IMR-90 (cell line): ENCODE results near the gene HES6. TPM values are rescaled to one million over a fixed set of nuclear protein-coding genes. Genes with fewer than 3 reads are reported as not detected.

Experiments
- ATAC-seq: fragments of 200-7000 bp; cut with Tn5 transposase; 2 replicates; pipeline ENCODE4 v1.9.1; 2020; ENCODE audit warnings: low read depth, mild to moderate bottlenecking, moderate library complexity
- BruUV-seq: library from RNA; stranded (reverse); fragments of 400-500 nt; replicated peaks from 2 replicates; lab custom pipeline; 2021; lab: Mats Ljungman, UMichigan
- CTCF ChIA-PET: fragments of 300-600 bp; formaldehyde crosslinking; extraction: SDS; loops from one replicate; lab custom pipeline; 2021; ENCODE audit warnings: antibody characterized with exemption; lab: Yijun Ruan, JAX
- POLR2A ChIA-PET: fragments of 300-600 bp; sonication (Branson Sonifier 250); formaldehyde crosslinking; loops from one replicate; lab custom pipeline; 2022; ENCODE audit warnings: antibody characterized with exemption; ENCODE audit not compliant: unreplicated experiment; lab: Charles Lee
- DNase-seq: peaks from one replicate; pipeline ENCODE4 v3.0.0; 2013
- H2AFZ ChIP-seq: replicated peaks from 2 replicates; pipeline ENCODE3; 2013; ENCODE audit warnings: low read length, mild to moderate bottlenecking; ENCODE audit not compliant: poor library complexity
- H2AK5ac ChIP-seq: 2 replicates; pipeline ENCODE4 v1.6.1; 2013; ENCODE audit warnings: low read depth, low read length, inconsistent platforms
- H2AK9ac ChIP-seq: replicated peaks from 2 replicates; pipeline ENCODE3; 2013; ENCODE audit warnings: mild to moderate bottlenecking, low read depth, low read length, moderate library complexity; ENCODE audit not compliant: poor library complexity
- H2BK120ac ChIP-seq: 2 replicates; pipeline ENCODE4 v1.6.1; 2013; ENCODE audit warnings: low read depth, low read length, inconsistent platforms
- H2BK15ac ChIP-seq: 3 replicates; pipeline ENCODE4 v1.6.1; 2013; ENCODE audit warnings: low read depth, low read length, inconsistent platforms
- H2BK20ac ChIP-seq: 2 replicates; pipeline ENCODE4 v1.6.1; 2013; ENCODE audit warnings: low read depth, mild to moderate bottlenecking, inconsistent platforms, low read length, moderate library complexity
- H2BK5ac ChIP-seq: 2 replicates; pipeline ENCODE4 v1.6.1; 2013; ENCODE audit warnings: mild to moderate bottlenecking, low read depth, low read length, inconsistent platforms; ENCODE audit not compliant: poor library complexity, severe bottlenecking
- H3K14ac ChIP-seq: replicated peaks from 2 replicates; pipeline ENCODE4 v1.6.1; 2013; ENCODE audit warnings: low read depth, low read length, inconsistent platforms
- H3K18ac ChIP-seq: 2 replicates; pipeline ENCODE4 v1.6.1; 2013; ENCODE audit warnings: low read depth, low read length, control low read depth
- H3K23ac ChIP-seq: 2 replicates; pipeline ENCODE4 v1.6.1; 2013; ENCODE audit warnings: low read depth, low read length, inconsistent platforms
- H3K27ac ChIP-seq: 2 replicates; pipeline ENCODE4 v1.5.1; 2013; ENCODE audit warnings: mild to moderate bottlenecking, control low read depth, low read length; ENCODE audit not compliant: insufficient read depth
- H3K27me3 ChIP-seq: 2 replicates; pipeline ENCODE4 v1.6.1; 2013; ENCODE audit warnings: low read length; ENCODE audit not compliant: control insufficient read depth, insufficient read depth
- H3K36me3 ChIP-seq: 2 replicates; pipeline ENCODE4 v1.6.1; 2013; ENCODE audit warnings: low read length, mixed read lengths; ENCODE audit not compliant: control insufficient read depth, insufficient read depth
- H3K4ac ChIP-seq: 2 replicates; pipeline ENCODE4 v1.6.1; 2013; ENCODE audit warnings: low read depth, low read length, inconsistent platforms
- H3K4me1 ChIP-seq: 2 replicates; pipeline ENCODE4 v1.6.1; 2013; ENCODE audit warnings: low read length, mixed read lengths; ENCODE audit not compliant: control insufficient read depth, insufficient read depth
- H3K4me2 ChIP-seq: 2 replicates; pipeline ENCODE4 v1.6.1; 2013; ENCODE audit warnings: low read depth, mild to moderate bottlenecking, control low read depth, low read length, moderate library complexity
- H3K4me3 ChIP-seq: 2 replicates; pipeline ENCODE4 v1.5.1; 2013; ENCODE audit warnings: low read depth, mild to moderate bottlenecking, control low read depth, low read length, moderate library complexity; ENCODE audit not compliant: insufficient read depth
- H3K56ac ChIP-seq: 2 replicates; pipeline ENCODE4 v1.6.1; 2013; ENCODE audit warnings: low read length, inconsistent platforms; ENCODE audit not compliant: insufficient read depth; ENCODE audit errors: extremely low read depth
- H3K79me1 ChIP-seq, 2 experiments: 2 replicates each; pipeline ENCODE4 v1.6.1; 2013; ENCODE audit warnings: low read length in 2 of 2, inconsistent platforms in 1 of 2, low read depth in 1 of 2
- H3K9ac ChIP-seq: 2 replicates; pipeline ENCODE4 v1.6.1; 2013; ENCODE audit warnings: low read depth, low read length, control low read depth
- H3K9me1 ChIP-seq: 2 replicates; pipeline ENCODE4 v1.6.1; 2013; ENCODE audit warnings: low read length, inconsistent platforms; ENCODE audit not compliant: insufficient read depth
- H3K9me3 ChIP-seq: 2 replicates; pipeline ENCODE4 v1.6.1; 2013; ENCODE audit warnings: low read length; ENCODE audit not compliant: control insufficient read depth, insufficient read depth
- H4K20me1 ChIP-seq: 2 replicates; pipeline ENCODE4 v1.6.1; 2013; ENCODE audit warnings: low read length, inconsistent platforms; ENCODE audit not compliant: insufficient read depth
- H4K5ac ChIP-seq: 2 replicates; pipeline ENCODE4 v1.6.1; 2013; ENCODE audit warnings: mild to moderate bottlenecking, low read depth, low read length, control low read depth
- H4K8ac ChIP-seq, 2 experiments: 2 replicates each; pipeline ENCODE4 v1.6.1; 2013; ENCODE audit warnings: low read depth in 2 of 2, low read length in 2 of 2, control low read depth in 1 of 2, inconsistent platforms in 1 of 2
- H4K91ac ChIP-seq: 2 replicates; pipeline ENCODE4 v1.6.1; 2013; ENCODE audit warnings: low read depth, low read length, inconsistent platforms; ENCODE audit not compliant: insufficient read depth
- CEBPB ChIP-seq: IDR thresholded peaks from 2 replicates; pipeline ENCODE4 v1.6.1; 2012; ENCODE audit warnings: low read depth, low read length, improper control_type of control experiment
- CHD1 ChIP-seq: IDR thresholded peaks from 2 replicates; pipeline ENCODE4 v1.6.1; 2012; ENCODE audit warnings: low read depth, low read length, improper control_type of control experiment
- MAFK ChIP-seq: IDR thresholded peaks from 2 replicates; pipeline ENCODE4 v1.6.1; 2012; ENCODE audit warnings: low read depth, low read length, improper control_type of control experiment
- MXI1 ChIP-seq: IDR thresholded peaks from 2 replicates; pipeline ENCODE4 v1.6.1; 2012; ENCODE audit warnings: low read depth, mild to moderate bottlenecking, low read length, moderate library complexity, borderline replicate concordance
- WGBS, 2 experiments: methylation state at CpG; one replicate each; pipeline versions ENCODE4 v1.1.5 to v1.1.7; 2013; ENCODE audit warnings: missing lambda C conversion rate in 2 of 2; ENCODE audit not compliant: insufficient read length in 1 of 2; ENCODE audit errors: extremely low coverage in 2 of 2; 5-methylcytosine and 5-hydroxymethylcytosine counted together
- dilution Hi-C: fragments of 300-500 bp; cut with HindIII; formaldehyde crosslinking; loops from one replicate; pipeline ENCODE4 v1.14.3; 2018; ENCODE audit warnings: low sequenced_read_pairs; ENCODE audit not compliant: unreplicated experiment
- in situ Hi-C: fragments of 300-500 bp; cut with MboI; formaldehyde crosslinking; loops from 3 replicates; pipeline ENCODE4 v1.14.3; 2019; ENCODE audit warnings: low sequenced_read_pairs, inconsistent platforms, mixed read lengths
- intact Hi-C: fragments of 100-400 bp; cut with micrococcal nuclease; formaldehyde crosslinking; loops from 2 replicates; pipeline ENCODE4 v1.10.0; 2022
- polyA plus RNA-seq, 3 experiments: library from polyadenylated mRNA; depleted of rRNA; stranded (reverse); fragments of >200 nt; gene quantifications; 2 replicates each; pipeline ENCODE4 v1.2.3, GENCODE V29; 2012; ENCODE audit warnings: low replicate concordance in 1 of 3
- total RNA-seq: library from RNA; depleted of rRNA; stranded (reverse); fragments of >200 nt; gene quantifications from 2 replicates; pipeline ENCODE4 v1.2.3, GENCODE V29; 2012

The HES6 gene
- total and polyA plus RNA-seq, 2 of the 4 experiments (the other 2 are of a cell fraction), result 1.3 to 3.3 TPM

DNA sequence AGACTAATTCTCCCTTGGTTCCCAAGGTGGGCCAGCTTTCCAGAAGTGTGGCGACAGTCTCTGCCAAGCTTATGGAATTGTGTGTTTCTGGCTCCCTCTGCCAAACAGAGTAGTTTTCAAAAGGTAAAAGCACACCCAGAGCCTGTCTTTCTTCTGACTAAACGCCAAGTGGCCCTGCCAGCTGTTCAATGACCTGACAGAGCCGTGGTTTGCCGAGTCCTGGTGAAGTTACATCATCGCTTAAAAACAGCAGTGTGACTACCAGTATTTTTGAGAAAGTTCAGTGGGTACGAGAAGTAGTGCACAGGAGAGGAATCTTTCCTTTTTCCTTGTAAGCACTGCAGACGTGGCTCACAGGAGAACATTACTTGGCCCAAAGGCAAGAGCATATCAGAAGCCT, 46.7 kb upstream of the HES6 start:
- Histone ChIP-seq H3K36me3 (no peaks in the 10 kb centered on the region), H3K14ac (0 out of 2 replicates have a peak overlapping the region, but pooled peaks have one; percentile 12), H3K23ac (no peak overlapping the region), H3K79me1 (peaks cover 20 to 56% of the 10 kb centered on the region in 2 experiments), H2BK5ac (no peak overlapping the region), H2BK20ac (no peak overlapping the region; the same call in 1 of the 2 replicates), H3K9ac (no peak overlapping the region), H3K9me1 (peaks cover 14% of the 10 kb centered on the region), H2AFZ (no peak overlapping the region), H4K5ac (no peak overlapping the region), H3K9me3 (no peaks in the 10 kb centered on the region), H3K4me2 (peak overlapping the region; percentile 11; the same call in 1 of the 2 replicates), H3K4me3 (no peak overlapping the region), H3K27ac (peak overlapping the region; percentile 30; the same call in 1 of the 2 replicates), H4K91ac (peak overlapping the region; percentile 62; the same call in 1 of the 2 replicates), H2AK9ac (no peak overlapping the region), H3K4me1 (peaks cover 23% of the 10 kb centered on the region), H3K27me3 (no peaks in the 10 kb centered on the region), H3K4ac (no peak overlapping the region; the same call in 1 of the 2 replicates), H3K18ac (no peak overlapping the region), H2BK15ac (peak overlapping the region; percentile 23; the same call in 1 of the 3 replicates), H2AK5ac (peak overlapping the region; percentile 50; the same call in 1 of the 2 replicates), H2BK120ac (peak overlapping the region; percentile 77; the same call in 1 of the 2 replicates), H4K20me1 (no peaks in the 10 kb centered on the region; the same call in 1 of the 2 replicates), H3K56ac (no peak overlapping the region), H4K8ac (peak overlapping the region in 1 of 2 experiments; percentile 55; a peak in 1 of 4 replicates)
- dilution Hi-C loops (no loop called here), in situ Hi-C loops (no loop called here), intact Hi-C loops (loop anchor here (5.0 to 10.0 kb wide), 2 partner anchors 146 to 612 kb away; no protein-coding TSS in a partner anchor)
- ChIA-PET CTCF (no interaction called here), POLR2A (no interaction called here)
- BruUV-seq, result no TSS peak
- TF ChIP-seq CEBPB, result peak; percentile 80
- TF ChIP-seq MXI1, result no peak
- no peak for TF ChIP-seq CHD1
- no peak for TF ChIP-seq MAFK
- ATAC-seq, result no peak
- peak; percentile 86 for DNase-seq
- WGBS, 2 experiments, result 44% methylated on average over 4 of the region's 7 CpGs; no CpG with 5 or more reads in 1 of the 2 experiments
